HG03066 (cell line): ENCODE measurements around the gene PPM1L.

Source experiments
- ATAC-seq: cut with Tn5 transposase; IDR thresholded peaks from one replicate; pipeline ENCODE4 v1.9.1; 2021; ENCODE audit warnings: low read depth; ENCODE audit not compliant: unreplicated experiment

Gene PPM1L

GRCh38 chr3:160758929-160759577 lies 3.0 kb downstream of the PPM1L start:
- no peak for ATAC-seq

GRCh38 chr3:160763073-160763472 lies 7.0 kb downstream of the PPM1L start:
- ATAC-seq, result no peak

GRCh38 chr3:160765211-160765610 lies 9.2 kb downstream of the PPM1L start:
- no peak for ATAC-seq

- no peak for ATAC-seq
Measured at GRCh38 chr3:160768031-160768430, 12.0 kb downstream of the PPM1L start.

- ATAC-seq, result no peak
Measured at GRCh38 chr3:160768918-160769317, 12.9 kb downstream of the PPM1L start.

GRCh38 chr3:160771811-160772459 lies 15.9 kb downstream of the PPM1L start:
- ATAC-seq, result no peak

GRCh38 chr3:160773722-160774121 lies 17.7 kb downstream of the PPM1L start:
- ATAC-seq, result no peak

GRCh38 chr3:160774172-160774571 lies 18.1 kb downstream of the PPM1L start:
- no peak for ATAC-seq

- no peak for ATAC-seq
Measured at GRCh38 chr3:160778480-160778879, 22.4 kb downstream of the PPM1L start.

- ATAC-seq, result no peak
Measured at GRCh38 chr3:160779040-160779439, 23.0 kb downstream of the PPM1L start.

- no peak for ATAC-seq
Measured at GRCh38 chr3:160780245-160780644, 24.2 kb downstream of the PPM1L start.

GRCh38 chr3:160781402-160781801 lies 25.4 kb downstream of the PPM1L start:
- ATAC-seq, result no peak

- no peak for ATAC-seq
Measured at GRCh38 chr3:160781863-160782262, 25.8 kb downstream of the PPM1L start.

GRCh38 chr3:160784853-160785252 lies 28.8 kb downstream of the PPM1L start:
- no peak for ATAC-seq

GRCh38 chr3:160790726-160791125 lies 34.7 kb downstream of the PPM1L start:
- ATAC-seq, result no peak

GRCh38 chr3:160792540-160792939 lies 36.5 kb downstream of the PPM1L start:
- no peak for ATAC-seq

GRCh38 chr3:160793722-160794252 lies 37.8 kb downstream of the PPM1L start:
- ATAC-seq, result no peak

GRCh38 chr3:160796089-160796812 lies 40.2 kb downstream of the PPM1L start:
- no peak for ATAC-seq

- no peak for ATAC-seq
Measured at GRCh38 chr3:160796813-160797164, 40.8 kb downstream of the PPM1L start.

- no peak for ATAC-seq
Measured at GRCh38 chr3:160797356-160797755, 41.3 kb downstream of the PPM1L start.

- ATAC-seq, result no peak
Measured at GRCh38 chr3:160801386-160802118, 45.5 kb downstream of the PPM1L start.
